Measurements from ENCODE around the gene RIMBP2.

The RIMBP2 gene

GRCh38 chr12:130498589-130499385 lies 217.3 kb downstream of the RIMBP2 start:
- TF ChIP-seq CTCF (IDR thresholded peaks at IDR 0.05): no peak

- no peak for TF ChIP-seq CTCF (IDR thresholded peaks at IDR 0.05)
Measured at GRCh38 chr12:130497991-130498390, 218.1 kb downstream of the RIMBP2 start.

- TF ChIP-seq CTCF (IDR thresholded peaks at IDR 0.05): no peak
Measured at GRCh38 chr12:130497321-130497720, 218.8 kb downstream of the RIMBP2 start.

- no peak for TF ChIP-seq CTCF (IDR thresholded peaks at IDR 0.05)
Measured at GRCh38 chr12:130496516-130497120, 219.5 kb downstream of the RIMBP2 start.

- TF ChIP-seq CTCF (IDR thresholded peaks at IDR 0.05): no peak
Measured at GRCh38 chr12:130495156-130495555, 220.9 kb downstream of the RIMBP2 start.

GRCh38 chr12:130494736-130495135 lies 221.4 kb downstream of the RIMBP2 start:
- no peak for TF ChIP-seq CTCF (IDR thresholded peaks at IDR 0.05)

- TF ChIP-seq CTCF (IDR thresholded peaks at IDR 0.05): no peak
Measured at GRCh38 chr12:130493951-130494350, 222.1 kb downstream of the RIMBP2 start.

Measured in LNCAP (cell line).